SK-N-SH (cell line): Measurements from ENCODE around the gene ABCG4. TPM values are rescaled to one million over a fixed set of nuclear protein-coding genes. Genes with fewer than 3 reads are reported as not detected.
"Not testable (repeated sequence)": the region's sequence is repeated elsewhere in the genome, so short reads cannot be mapped to it uniquely, and the experiment has no call there.

Experiments
- CTCF ChIA-PET: fragments of 300-600, 350-600 bp; formaldehyde crosslinking; extraction: SDS; loops from one replicate; lab custom pipeline; 2021; lab: Yijun Ruan, JAX
- POLR2A ChIA-PET: fragments of 350-600 bp; sonication (Branson Sonifier 250); formaldehyde crosslinking; extraction: SDS; loops from one replicate; lab custom pipeline; 2020; ENCODE audit warnings: antibody characterized with exemption, inconsistent platforms; lab: Yijun Ruan, JAX
- DNase-seq: peaks from one replicate; pipeline ENCODE4 v3.0.0; 2012
- H2AFZ ChIP-seq: fragments of 200-600 bp; sonication (generic); 2 replicates; pipeline ENCODE4 v1.8.1; 2016; ENCODE audit warnings: antibody characterized with exemption, mild to moderate bottlenecking, low read depth
- H3F3A ChIP-seq: fragments of 200-600 bp; sonication (generic); replicated peaks from 2 replicates; pipeline ENCODE3; 2016; ENCODE audit warnings: antibody characterized with exemption, mild to moderate bottlenecking; ENCODE audit not compliant: insufficient read depth
- H3K27ac ChIP-seq, 2 experiments: fragments of 200-500 bp in 1 of 2; fragments of 200-600 bp in 1 of 2; sonication (Bioruptor generic) in 1 of 2; sonication (generic), shearing (Covaris generic) in 1 of 2; 2 replicates each; pipeline versions ENCODE4 v1.5.1 to v1.6.1; 2014 to 2016; ENCODE audit warnings: low read depth in 2 of 2, inconsistent platforms in 1 of 2, low read length in 1 of 2, mild to moderate bottlenecking in 1 of 2, mixed read lengths in 1 of 2
- H3K27me3 ChIP-seq: fragments of 200-600 bp; sonication (generic), shearing (Covaris generic); 2 replicates; pipeline ENCODE4 v1.6.1; 2016; ENCODE audit warnings: mixed run types; ENCODE audit not compliant: insufficient read depth
- H3K36me3 ChIP-seq, 2 experiments: fragments of 200-500 bp in 1 of 2; fragments of 200-600 bp in 1 of 2; sonication (Bioruptor generic) in 1 of 2; sonication (generic) in 1 of 2; replicated peaks in 1 of 2; 2 replicates each; pipeline versions ENCODE3 to v1.5.1; 2014 to 2016; ENCODE audit warnings: low read length in 1 of 2, mild to moderate bottlenecking in 1 of 2; ENCODE audit not compliant: insufficient read depth in 2 of 2, control insufficient read depth in 1 of 2
- H3K4me1 ChIP-seq, 2 experiments: fragments of 200-500 bp in 1 of 2; fragments of 200-600 bp in 1 of 2; sonication (Bioruptor generic) in 1 of 2; sonication (generic), shearing (Covaris generic) in 1 of 2; 2 replicates each; pipeline versions ENCODE4 v1.5.1 to v1.6.1; 2014 to 2016; ENCODE audit warnings: low read depth in 1 of 2, low read length in 1 of 2, mixed run types in 1 of 2; ENCODE audit not compliant: insufficient read depth in 2 of 2, control insufficient read depth in 1 of 2
- H3K4me2 ChIP-seq: fragments of 200-600 bp; sonication (generic), shearing (Covaris generic); 2 replicates; pipeline ENCODE4 v1.6.1; 2017; ENCODE audit warnings: mixed run types
- H3K4me3 ChIP-seq, 2 experiments: fragments of 200-500 bp in 1 of 2; fragments of 200-600 bp in 1 of 2; sonication (Bioruptor generic) in 1 of 2; sonication (generic), shearing (Covaris generic) in 1 of 2; 2 replicates each; pipeline versions ENCODE4 v1.5.1 to v1.8.1; 2014 to 2016; ENCODE audit warnings: low read depth in 2 of 2, inconsistent platforms in 1 of 2, low read length in 1 of 2, mild to moderate bottlenecking in 1 of 2, mixed read lengths in 1 of 2, moderate library complexity in 1 of 2
- H3K79me2 ChIP-seq: fragments of 200-600 bp; sonication (generic); 2 replicates; pipeline ENCODE4 v1.8.1; 2017; ENCODE audit warnings: mild to moderate bottlenecking; ENCODE audit not compliant: insufficient read depth
- H3K9ac ChIP-seq: fragments of 200-600 bp; sonication (generic); 2 replicates; pipeline ENCODE4 v1.6.1; 2017; ENCODE audit warnings: mixed run types
- H3K9me2 ChIP-seq: fragments of 200-600 bp; sonication (generic); 2 replicates; pipeline ENCODE4 v1.6.1; 2017; ENCODE audit warnings: mixed run types
- H3K9me3 ChIP-seq: fragments of 200-600 bp; sonication (generic); 2 replicates; pipeline ENCODE4 v1.6.1; 2017; ENCODE audit warnings: mixed run types, mild to moderate bottlenecking, moderate library complexity
- H4K20me1 ChIP-seq: fragments of 200-600 bp; sonication (generic); 2 replicates; pipeline ENCODE4 v1.6.1; 2017; ENCODE audit warnings: mild to moderate bottlenecking, mixed run types; ENCODE audit not compliant: insufficient read depth
- ELF1 ChIP-seq: IDR thresholded peaks from 2 replicates; pipeline ENCODE4 v1.4.0; 2012
- EZH2phosphoT487 ChIP-seq: fragments of 200-600 bp; sonication (generic); IDR thresholded peaks from 2 replicates; pipeline ENCODE4 v1.6.1; 2017; ENCODE audit warnings: low read depth, mixed run types, mild to moderate bottlenecking, antibody characterized with exemption, moderate library complexity, borderline replicate concordance
- FOSL2 ChIP-seq: IDR thresholded peaks from 2 replicates; pipeline ENCODE4 v1.4.0; 2012; ENCODE audit warnings: low read depth, mild to moderate bottlenecking, moderate library complexity, borderline replicate concordance
- FOXM1 ChIP-seq: IDR thresholded peaks from 2 replicates; pipeline ENCODE4 v1.4.0; 2012; ENCODE audit warnings: low read depth, mild to moderate bottlenecking
- NFIC ChIP-seq: IDR thresholded peaks from 2 replicates; pipeline ENCODE4 v1.4.0; 2012; ENCODE audit warnings: borderline replicate concordance
- RXRA ChIP-seq: IDR thresholded peaks from 2 replicates; pipeline ENCODE4 v1.4.0; 2012; ENCODE audit warnings: low read depth, mild to moderate bottlenecking, borderline replicate concordance
- TCF12 ChIP-seq: IDR thresholded peaks from 2 replicates; pipeline ENCODE4 v1.4.0; 2012
- WGBS: methylation state at CpG from one replicate; pipeline ENCODE4 v1.1.6; 2017; ENCODE audit warnings: low lambda C conversion rate; 5-methylcytosine and 5-hydroxymethylcytosine counted together
- polyA plus RNA-seq, 3 experiments: library from polyadenylated mRNA; depleted of rRNA; stranded (reverse); fragments of >200 nt; gene quantifications; 2 replicates each; pipeline ENCODE4 v1.2.3, GENCODE V29; 2012
- TF ChIP-seq, protein P1 (sequence below): fragments of 150-350 bp; IDR thresholded peaks from 2 replicates; pipeline ENCODE4 v1.6.1; 2017; ENCODE audit warnings: antibody characterized with exemption, low read length, low read depth, borderline replicate concordance
- TF ChIP-seq, protein P2 (sequence below): IDR thresholded peaks from 2 replicates; pipeline ENCODE4; 2012

Gene ABCG4
- polyA plus RNA-seq, 1 of the 3 experiments (the other 2 are of a cell fraction), result 0.72 TPM

DNA sequence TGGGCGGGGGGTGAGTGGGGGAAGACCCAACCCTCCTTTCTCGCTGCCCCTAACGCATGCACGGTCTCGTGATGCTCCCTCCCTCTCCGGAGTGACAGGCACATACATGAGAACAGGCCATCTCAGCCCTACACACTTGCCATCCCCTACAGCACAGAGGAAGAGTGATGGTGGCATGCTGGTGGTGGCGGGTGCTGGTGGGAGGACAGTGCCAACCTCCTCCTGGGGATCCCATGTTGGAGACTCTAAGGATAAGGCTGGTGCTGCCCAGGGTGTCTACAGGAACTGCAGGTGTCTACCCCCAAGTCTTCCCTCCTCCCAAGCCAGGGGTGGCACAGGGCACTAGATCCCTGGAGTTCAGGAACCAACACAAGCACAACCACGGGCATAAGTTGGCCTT lies 13.0 kb downstream of the ABCG4 start:
- Histone ChIP-seq H3K79me2 (no peaks in the 10 kb centered on the region), H3K4me1 (peaks cover 6 to 7% of the 10 kb centered on the region in 2 experiments; a peak in 1 of 4 replicates), H3K9me2 (no peaks in the 10 kb centered on the region), H3K27ac (no peak overlapping the region), H3F3A (peaks cover 3% of the 10 kb centered on the region), H3K4me2 (no peak overlapping the region), H3K9ac (no peak overlapping the region), H3K9me3 (no peaks in the 10 kb centered on the region), H3K36me3 (no peaks in the 10 kb centered on the region), H4K20me1 (no peaks in the 10 kb centered on the region), H2AFZ (no peak overlapping the region), H3K27me3 (no peaks in the 10 kb centered on the region), H3K4me3 (no peak overlapping the region)
- no peak for TF ChIP-seq FOSL2
- TF ChIP-seq NFIC, result no peak
- TF ChIP-seq TCF12, result no peak
- ChIA-PET CTCF (no interaction called here), POLR2A (no interaction called here)
- no peak for DNase-seq
- WGBS, result 75% methylated on average over 7 of the region's 8 CpGs

DNA sequence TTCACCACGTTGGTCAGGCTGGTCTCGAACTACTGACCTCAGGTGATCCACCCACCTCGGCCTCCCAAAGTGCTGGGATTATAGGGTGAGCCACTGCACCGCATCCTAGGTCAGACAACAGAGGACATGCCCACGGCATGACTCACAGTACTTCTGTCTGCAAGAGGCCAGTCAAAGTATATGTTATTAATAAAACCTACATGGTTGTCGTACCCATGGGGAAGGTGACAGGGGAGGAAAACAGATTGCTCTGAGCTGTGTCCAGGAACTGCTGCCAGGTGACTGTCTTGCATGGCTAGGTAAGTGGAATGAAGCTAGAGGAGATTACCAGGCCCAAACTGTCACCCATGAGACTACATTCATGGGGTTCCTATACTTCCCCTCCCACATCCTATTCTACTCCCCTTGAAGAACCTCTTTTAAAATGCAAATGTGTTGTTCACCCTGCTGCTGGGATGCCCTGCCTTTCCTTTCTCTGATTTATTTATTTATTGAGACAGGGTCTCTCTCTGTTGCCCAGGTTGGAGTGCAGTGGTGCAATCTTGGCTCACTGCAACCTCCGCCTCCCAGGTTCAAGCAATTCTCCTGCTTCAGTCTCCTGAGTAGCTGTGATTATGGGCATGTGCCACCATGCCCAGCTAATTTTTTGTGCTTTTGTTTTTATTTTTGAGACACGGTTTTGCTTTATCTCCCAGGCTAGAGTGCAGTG lies 17.7 kb downstream of the ABCG4 start:
- peak overlapping the region; percentile 21; the same call in 1 of the 2 replicates for H3K4me2 ChIP-seq
- DNase-seq, result no peak
- POLR2A ChIA-PET, result no interaction called here

DNA sequence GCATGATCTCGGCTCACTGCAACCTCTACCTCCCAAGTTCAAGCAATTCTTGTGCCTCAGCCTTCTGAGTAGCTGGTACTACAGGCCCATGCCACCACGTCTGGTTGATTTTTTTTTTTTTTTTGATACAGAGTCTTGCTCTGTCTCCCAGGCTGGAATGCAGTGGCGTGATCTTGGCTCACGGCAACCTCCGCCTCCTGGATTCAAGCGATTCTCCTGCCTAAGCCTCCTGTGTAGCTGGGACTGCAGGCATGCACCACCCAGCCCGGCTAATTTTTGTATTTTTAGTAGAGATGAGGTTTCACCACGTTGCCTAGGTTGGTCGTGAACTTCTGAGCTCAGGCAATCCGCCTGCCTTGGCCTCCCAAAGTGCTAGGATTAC lies 18.2 kb downstream of the ABCG4 start:
- H3K4me3 ChIP-seq, H3K9me2 ChIP-seq, H2AFZ ChIP-seq, H3K4me1 ChIP-seq, H3K27me3 ChIP-seq, DNase-seq, H3K79me2 ChIP-seq, H3K9ac ChIP-seq, H3K36me3 ChIP-seq, H3K9me3 ChIP-seq, POLR2A ChIA-PET, H4K20me1 ChIP-seq: not testable (repeated sequence)
- H3K27ac ChIP-seq, result peak overlapping the region in 1 of 2 experiments; percentile 45; a peak in 2 of 4 replicates
- 88% methylated on average over 10 of the region's 10 CpGs for WGBS
- CTCF ChIA-PET, result interaction anchor here (0.8 to 1.9 kb wide), 7 partner anchors 9 to 156 kb away, joined by 3 to 8 read pairs (median 3); a partner anchor contains a TSS
- peaks cover 12% of the 10 kb centered on the region for H3F3A ChIP-seq
- peak overlapping the region; percentile 21; the same call in 1 of the 2 replicates for H3K4me2 ChIP-seq

More for the DNA sequence above, 17.7 kb downstream of the ABCG4 start:
- H3K27ac ChIP-seq, result peak overlapping the region in 1 of 2 experiments; percentile 45; a peak in 2 of 4 replicates
- TF ChIP-seq, protein P1, sequence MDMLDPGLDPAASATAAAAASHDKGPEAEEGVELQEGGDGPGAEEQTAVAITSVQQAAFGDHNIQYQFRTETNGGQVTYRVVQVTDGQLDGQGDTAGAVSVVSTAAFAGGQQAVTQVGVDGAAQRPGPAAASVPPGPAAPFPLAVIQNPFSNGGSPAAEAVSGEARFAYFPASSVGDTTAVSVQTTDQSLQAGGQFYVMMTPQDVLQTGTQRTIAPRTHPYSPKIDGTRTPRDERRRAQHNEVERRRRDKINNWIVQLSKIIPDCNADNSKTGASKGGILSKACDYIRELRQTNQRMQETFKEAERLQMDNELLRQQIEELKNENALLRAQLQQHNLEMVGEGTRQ, result no peak
- peak; percentile 60; the same call in 1 of the 2 replicates for TF ChIP-seq FOSL2
- peak; percentile 63 for TF ChIP-seq TCF12
- peak; percentile 23; the same call in 1 of the 2 replicates for TF ChIP-seq RXRA
- TF ChIP-seq FOXM1, result no peak
- no peak for TF ChIP-seq ELF1
- TF ChIP-seq, protein P2, sequence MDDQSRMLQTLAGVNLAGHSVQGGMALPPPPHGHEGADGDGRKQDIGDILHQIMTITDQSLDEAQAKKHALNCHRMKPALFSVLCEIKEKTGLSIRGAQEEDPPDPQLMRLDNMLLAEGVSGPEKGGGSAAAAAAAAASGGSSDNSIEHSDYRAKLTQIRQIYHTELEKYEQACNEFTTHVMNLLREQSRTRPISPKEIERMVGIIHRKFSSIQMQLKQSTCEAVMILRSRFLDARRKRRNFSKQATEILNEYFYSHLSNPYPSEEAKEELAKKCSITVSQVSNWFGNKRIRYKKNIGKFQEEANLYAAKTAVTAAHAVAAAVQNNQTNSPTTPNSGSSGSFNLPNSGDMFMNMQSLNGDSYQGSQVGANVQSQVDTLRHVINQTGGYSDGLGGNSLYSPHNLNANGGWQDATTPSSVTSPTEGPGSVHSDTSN, result 0 out of 2 replicates have a peak, but pooled peaks have one; percentile 16
- TF ChIP-seq EZH2phosphoT487, result no peak
- TF ChIP-seq NFIC, result no peak
- peaks cover 12% of the 10 kb centered on the region for H3F3A ChIP-seq
- H3K79me2 ChIP-seq, result no peaks in the 10 kb centered on the region
- CTCF ChIA-PET, result interaction anchor here (0.8 to 1.9 kb wide), 6 partner anchors 9 to 157 kb away, joined by 3 to 8 read pairs (median 4); no protein-coding TSS in a partner anchor
- H2AFZ ChIP-seq, result no peak overlapping the region
- H3K9me2 ChIP-seq, result no peaks in the 10 kb centered on the region
- H3K4me1 ChIP-seq, result peaks cover 8% of the 10 kb centered on the region in 2 experiments; a peak in 2 of 4 replicates
- no peak overlapping the region for H3K9ac ChIP-seq
- no peaks in the 10 kb centered on the region for H3K36me3 ChIP-seq
- no peak overlapping the region for H3K4me3 ChIP-seq
- no peaks in the 10 kb centered on the region for H3K27me3 ChIP-seq
- H3K9me3 ChIP-seq, result no peaks in the 10 kb centered on the region
- no peaks in the 10 kb centered on the region for H4K20me1 ChIP-seq
- 42% methylated on average over 5 of the region's 8 CpGs for WGBS
